NCI-H774 (cell line): ENCODE data around the gene USF2.

ENCODE experiments used
- DNase-seq: peaks from one replicate; lab custom pipeline; 2025; lab: John Stamatoyannopoulos, UW

Gene USF2

DNA sequence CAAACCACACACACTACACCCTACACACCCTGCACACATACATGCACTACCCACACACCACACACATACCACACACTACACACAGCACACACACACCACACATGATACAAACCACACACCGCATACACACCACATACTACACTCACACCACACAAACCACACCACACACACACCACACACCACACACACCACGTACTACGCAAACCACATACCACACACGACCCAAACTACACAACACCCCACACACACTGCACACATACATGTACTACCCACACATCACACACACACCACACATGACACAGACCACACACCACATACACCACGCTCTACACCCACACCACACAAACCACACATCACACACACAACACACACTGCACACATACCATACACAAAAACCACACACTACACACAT lies 29.8 kb downstream of the USF2 start:
- no peak for DNase-seq

DNA sequence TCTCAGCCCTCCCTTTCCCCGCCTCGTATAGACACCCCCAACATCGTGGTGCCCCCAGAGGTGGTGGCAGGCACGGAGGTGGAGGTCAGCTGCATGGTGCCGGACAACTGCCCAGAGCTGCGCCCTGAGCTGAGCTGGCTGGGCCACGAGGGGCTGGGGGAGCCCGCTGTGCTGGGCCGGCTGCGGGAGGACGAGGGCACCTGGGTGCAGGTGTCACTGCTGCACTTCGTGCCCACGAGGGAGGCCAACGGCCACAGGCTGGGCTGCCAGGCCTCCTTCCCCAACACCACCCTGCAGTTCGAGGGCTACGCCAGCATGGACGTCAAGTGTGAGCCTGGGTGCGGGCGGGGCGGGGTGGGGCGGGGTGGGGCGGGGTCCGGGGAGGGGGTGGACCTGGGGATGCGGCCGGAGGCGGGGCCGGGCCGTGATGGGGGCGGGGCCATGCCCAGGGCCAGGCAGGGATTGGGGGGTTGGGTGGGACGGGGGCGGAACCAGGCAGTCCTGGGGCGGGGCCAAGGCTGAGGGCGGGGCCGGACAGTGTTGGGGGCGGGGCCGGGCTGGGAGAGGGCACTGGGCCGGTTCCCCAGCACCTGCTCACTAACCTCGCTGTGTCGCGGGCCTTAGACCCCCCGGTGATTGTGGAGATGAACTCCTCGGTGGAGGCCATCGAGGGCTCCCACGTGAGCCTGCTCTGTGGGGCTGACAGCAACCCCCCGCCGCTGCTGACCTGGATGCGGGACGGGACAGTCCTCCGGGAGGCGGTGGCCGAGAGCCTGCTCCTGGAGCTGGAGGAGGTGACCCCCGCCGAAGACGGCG lies 31.0 kb downstream of the USF2 start:
- DNase-seq, result no peak

DNA sequence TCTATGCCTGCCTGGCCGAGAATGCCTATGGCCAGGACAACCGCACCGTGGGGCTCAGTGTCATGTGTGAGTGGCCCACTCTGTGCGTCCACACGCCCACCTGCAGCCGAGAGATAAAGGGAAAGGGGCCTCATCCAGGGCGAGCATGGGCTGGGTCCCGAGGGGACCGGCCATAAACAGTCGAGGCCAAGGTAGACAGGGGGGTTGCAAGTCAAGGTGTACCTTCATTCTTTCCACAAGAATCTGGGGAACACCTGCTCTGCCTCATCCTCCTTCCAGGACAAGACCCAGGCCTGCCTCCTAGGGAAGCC lies 31.5 kb downstream of the USF2 start:
- no peak for DNase-seq

DNA sequence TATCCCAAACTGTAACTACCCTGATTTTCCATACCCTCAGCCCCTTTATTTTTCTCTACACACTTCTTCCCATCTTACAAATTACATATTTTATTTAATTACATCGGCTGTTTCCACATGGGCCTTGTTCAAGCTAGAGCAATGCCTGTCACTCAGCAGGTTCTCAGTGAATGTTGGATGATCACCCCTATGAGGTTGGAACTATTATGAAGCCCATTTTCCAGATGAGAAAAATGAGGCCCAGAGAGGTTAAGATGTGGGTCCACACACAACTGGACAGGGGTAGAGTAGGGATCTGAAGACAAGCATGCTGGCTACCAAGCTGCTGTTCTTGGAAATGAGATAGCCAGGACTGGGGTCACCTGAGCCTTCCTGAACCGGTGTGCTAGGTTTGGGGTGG lies 33.2 kb downstream of the USF2 start:
- DNase-seq, result no peak

DNA sequence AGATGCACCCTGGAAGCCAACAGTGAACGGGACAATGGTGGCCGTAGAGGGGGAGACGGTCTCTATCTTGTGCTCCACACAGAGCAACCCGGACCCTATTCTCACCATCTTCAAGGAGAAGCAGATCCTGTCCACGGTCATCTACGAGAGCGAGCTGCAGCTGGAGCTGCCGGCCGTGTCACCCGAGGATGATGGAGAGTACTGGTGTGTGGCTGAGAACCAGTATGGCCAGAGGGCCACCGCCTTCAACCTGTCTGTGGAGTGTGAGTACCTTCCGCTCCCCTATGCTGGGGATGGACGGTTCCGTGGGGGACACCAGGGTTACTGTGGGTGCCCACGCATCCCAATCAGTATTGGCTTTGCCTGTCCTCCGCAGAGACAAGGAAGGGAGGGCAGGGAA lies 33.7 kb downstream of the USF2 start:
- no peak for DNase-seq

DNA sequence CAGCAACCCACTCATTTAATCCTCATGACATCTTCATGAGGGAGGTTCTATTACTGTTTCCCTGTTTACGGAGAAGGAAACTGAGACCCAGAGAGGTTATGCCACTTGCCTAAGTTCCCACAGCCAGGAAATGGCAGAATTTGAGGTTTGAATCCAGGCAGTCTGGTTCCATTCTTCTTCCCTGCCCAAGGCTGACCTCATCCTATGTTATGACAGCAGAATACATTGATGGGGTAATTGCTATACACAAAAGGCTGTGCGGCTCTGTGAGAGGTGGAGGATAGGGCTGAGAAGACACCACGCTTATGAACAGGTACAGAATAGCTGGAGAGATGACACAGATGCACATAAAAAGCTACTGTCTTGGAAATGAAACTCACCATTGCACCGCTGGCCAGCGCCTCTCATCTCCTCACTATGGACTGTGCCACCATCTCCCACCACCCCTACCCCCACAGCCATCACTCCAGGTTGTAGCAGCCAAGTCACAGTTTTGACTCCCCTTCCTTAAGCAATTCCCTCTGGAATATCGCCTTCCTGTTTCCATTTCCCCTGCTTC lies 34.7 kb downstream of the USF2 start:
- DNase-seq, result no peak

DNA sequence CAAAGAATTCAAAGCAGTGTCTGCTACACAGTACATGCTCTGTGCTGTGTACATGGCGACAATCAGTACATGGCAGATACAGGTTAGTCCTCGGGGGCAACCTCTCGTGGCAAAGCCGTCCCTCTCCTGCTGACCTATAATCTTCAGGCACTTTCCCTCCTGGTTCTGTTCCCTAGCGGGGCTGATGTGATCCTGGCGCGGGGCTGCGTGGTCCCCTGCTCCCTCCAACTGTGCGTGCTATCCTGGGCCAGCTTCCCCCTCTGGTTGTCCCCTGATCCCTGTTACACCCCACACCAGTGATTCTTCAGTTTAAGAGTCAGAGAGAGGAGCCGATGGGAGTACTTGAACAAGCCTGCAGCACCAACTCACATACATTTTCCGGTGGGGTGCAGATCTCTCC lies 35.3 kb downstream of the USF2 start:
- DNase-seq, result no peak

DNA sequence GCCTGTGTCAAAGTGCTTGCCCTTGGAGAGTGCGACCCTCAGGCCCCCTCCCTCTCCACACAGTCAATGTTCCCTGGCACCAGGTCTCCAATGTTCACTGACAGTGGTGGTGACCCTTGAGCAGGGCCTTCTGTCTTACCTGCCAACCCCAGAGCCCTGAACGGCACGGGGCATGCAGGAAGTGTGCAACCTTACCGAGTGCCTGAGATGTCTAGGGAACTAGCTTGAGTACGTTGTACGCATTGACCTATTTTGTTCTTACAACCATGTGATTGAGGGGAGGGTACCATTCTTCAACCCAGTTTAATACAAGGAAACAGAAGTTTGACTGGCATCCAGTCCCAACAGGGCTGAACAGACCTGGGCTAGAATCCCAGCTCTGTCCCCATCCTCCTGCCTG lies 36.4 kb downstream of the USF2 start:
- no peak for DNase-seq

DNA sequence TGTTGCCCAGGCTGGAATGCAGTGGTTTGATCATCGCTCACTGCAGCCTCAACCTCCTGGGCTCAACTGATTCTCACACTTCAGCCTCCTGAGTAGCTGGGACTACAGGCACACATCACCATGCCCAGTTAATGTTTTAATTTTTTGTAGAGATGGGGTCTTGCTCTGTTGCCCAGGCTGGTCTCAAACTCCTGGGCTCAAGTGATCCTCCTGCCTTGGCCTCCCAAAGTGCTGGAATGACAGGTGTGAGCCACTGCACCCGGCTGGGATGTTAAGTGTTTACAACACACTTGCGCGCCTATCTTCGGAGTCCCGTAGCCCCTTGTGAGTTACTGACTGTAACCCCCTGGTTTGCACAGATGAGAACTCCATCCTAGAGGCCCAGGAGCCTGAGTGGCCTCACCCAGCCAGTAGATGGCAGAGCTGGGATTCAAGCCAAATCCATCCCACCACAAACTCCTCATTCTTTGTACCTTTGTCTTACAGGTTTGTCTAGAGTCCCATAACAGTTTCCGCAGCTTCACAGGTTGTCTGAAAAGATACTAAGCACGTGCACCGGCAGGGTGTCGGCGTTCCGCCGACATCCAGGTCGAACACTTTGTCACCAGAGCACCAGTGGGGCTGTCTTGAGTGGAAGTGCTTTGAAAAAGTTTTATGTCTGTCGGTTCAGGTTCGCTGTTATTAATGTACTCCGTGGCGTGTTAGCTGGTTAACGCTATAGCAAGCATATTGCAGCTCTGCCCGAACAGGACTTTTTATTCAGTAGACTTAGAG lies 37.9 kb downstream of the USF2 start:
- DNase-seq, result no peak

DNA sequence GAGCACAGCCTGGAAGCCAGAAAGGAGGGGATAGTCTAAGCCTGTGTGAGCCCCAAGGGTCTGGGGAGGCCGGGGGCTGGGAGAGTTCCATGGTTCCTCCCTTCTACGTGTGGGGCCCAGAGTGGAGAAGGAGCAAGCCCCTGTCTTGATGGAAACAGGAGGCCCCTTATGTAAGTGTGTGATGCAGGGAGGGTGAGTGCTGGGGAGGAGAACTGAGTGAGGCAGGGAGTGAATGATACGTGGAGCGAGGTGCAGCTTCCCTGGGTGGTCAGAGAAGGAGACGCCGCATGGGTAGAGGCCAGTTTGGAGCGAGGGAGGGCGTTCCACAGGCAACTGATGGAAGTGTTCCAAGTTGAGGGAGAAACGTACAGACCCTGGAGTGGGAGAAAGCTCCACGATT lies 39.2 kb downstream of the USF2 start:
- DNase-seq, result no peak

DNA sequence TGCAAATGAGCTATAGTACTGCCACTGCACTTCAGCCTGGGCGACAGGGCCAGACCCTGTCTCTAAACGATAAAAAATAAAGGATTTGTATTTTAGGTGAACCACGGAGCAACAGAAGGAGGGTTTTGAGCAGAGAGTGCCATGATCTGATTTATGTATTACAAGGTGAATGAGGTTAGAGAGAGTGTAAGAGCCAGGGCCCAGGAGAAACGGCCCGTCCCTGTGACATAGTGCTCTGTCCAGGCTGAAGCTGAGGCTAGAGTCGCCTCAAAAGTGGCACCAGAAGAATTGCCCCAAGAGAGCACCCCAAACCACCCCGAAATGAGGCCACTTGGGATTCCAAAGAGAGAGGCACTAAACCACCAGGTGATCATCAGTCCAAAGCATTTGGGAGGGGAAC lies 40.1 kb downstream of the USF2 start:
- DNase-seq, result no peak

DNA sequence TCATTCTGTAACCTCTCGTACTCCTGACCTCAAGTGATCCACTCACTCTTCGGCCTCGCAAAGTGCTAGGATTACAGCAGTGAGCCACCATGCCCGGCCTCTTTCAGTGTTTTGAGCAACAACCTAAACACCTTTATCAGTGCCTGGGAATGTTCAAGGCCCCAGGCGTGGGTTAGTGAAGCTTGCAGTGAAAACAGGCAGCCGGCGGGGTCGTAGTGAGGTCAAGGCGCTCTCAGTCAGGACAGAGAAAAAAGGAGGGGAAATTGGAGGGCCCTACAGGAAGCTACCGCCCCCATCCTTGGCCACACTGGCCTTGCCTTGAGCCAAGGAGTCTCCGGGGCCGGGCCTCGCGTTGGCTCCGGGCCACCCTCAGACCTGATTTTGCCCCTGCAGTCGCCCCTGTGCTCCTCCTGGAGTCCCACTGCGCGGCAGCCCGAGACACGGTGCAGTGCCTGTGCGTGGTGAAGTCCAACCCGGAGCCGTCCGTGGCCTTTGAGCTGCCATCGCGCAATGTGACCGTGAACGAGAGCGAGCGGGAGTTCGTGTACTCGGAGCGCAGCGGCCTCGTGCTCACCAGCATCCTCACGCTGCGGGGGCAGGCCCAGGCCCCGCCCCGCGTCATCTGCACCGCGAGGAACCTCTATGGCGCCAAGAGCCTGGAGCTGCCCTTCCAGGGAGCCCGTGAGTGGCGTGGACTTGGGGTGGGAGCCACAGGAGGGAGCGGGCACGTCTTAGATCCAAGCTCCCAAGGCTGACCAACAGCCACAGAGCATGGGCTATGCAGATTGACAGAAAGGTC lies 40.9 kb downstream of the USF2 start:
- no peak for DNase-seq

DNA sequence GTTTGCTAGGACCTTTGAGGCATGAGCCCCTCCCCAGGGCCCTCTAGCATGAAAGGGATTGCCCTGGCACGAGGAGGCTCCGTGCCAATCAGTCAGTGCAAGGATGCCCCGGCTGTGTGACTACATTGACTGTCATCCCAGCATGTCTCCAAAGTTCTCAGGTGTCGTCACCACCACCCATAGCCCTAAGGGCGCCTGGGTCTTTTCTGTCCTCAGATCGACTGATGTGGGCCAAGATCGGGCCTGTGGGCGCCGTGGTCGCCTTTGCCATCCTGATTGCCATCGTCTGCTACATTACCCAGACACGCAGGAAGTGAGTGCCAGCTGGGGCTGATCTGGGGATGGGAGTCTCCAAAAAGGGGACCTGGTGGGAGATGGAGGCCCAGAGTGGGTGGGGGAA lies 41.6 kb downstream of the USF2 start:
- no peak for DNase-seq

DNA sequence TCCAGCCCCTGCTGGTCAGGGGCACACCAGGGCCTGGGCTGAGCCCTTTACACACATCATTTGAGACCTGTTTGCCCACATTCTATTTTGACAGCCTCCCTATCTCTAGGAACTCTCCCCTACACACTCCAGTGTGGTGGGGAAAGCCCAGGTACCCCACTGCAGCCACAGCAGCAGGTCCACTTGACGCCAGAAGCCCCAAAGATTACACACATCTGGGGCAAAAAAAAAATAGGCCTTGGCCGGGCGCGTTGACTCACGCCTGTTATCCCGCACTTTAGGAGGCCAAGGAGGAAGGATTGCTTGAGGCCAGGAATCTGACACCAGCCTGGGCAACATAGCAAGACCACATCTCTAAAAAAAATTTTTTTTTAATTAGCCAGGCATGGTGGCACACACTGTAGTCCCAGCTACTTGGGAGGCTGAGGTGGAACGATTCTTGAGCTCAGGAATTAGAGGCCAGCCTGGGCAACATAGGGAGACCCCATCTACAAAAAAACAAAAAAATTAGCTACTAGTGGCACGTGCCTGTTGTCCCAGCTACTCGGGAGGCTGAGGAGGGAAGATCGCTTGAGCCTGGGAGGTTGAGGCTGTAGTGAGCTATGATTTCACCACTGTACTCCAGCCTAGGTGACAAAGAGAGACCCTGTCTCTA lies 42.2 kb downstream of the USF2 start:
- no peak for DNase-seq

DNA sequence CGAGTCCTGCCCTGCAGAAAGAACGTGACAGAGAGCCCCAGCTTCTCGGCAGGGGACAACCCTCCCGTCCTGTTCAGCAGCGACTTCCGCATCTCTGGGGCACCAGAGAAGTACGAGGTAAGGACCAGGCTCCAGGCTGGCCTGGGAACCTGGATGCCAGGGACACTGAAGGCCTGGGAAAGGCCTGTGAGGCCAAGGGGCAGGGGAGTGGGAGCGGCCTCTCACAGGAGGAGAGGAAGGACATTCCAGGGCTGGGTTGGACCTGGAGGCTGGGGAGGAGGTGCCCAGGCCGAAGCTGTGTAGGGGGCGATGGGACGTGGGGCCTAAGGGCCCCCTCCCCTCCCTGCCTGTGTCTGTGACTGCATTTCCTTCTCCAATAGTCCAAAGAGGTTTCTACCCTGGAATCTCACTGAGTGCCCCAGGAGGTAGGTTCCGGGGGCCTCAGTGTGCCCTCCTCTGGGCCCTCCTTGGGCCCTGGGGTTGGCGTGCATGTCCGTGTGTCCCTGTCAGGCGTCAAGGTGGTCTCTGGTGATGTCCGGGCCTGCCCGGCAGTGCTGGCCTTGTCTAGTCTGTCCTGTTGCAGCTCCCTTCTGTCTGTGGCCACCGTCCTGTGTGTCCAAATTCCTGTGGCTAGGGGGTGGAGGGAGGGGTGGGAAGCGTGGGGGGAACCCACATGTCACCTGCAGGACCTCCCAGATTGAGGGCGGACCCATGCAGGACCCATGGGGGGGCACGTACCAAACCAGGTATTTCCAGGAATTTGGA lies 43.3 kb downstream of the USF2 start:
- DNase-seq, result no peak

DNA sequence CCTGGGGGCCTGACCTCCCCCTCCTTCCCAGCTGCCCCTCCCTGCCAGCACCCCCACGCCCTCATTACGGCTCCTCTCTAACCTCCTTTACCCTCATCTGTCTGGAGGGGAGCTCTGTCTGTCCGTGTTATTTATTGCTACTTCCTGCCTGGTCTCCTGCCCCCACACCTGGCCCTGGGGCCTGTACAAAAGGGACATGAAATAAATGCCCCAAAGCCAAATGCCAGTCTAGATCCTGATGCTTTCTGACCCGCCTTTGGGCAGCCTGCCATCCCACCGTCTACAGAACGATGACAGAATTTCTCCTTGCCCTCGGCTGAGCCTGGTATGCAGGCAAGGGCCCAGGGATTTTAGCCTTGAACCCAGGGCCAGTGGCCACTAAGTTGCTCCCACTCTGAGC lies 44.8 kb downstream of the USF2 start:
- DNase-seq, result no peak

DNA sequence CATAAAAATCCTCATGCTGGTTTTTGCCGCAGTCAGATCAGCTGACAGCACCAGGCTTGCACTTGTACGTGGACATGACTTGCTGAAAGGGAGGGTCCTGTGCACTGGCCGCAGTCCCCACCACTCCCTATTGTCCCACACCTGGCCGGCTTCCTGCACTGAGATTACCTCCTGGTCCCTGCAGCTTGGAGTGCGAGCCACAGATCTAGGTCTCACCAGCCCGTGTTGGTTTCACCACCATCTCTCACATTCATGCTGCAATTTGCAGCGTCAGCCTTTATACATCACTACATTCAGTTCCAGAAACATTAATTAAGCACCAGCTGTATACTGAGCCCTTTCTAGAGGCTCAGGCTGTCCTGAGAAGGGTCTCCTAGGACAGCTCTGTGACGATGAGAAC lies 45.3 kb downstream of the USF2 start:
- no peak for DNase-seq

DNA sequence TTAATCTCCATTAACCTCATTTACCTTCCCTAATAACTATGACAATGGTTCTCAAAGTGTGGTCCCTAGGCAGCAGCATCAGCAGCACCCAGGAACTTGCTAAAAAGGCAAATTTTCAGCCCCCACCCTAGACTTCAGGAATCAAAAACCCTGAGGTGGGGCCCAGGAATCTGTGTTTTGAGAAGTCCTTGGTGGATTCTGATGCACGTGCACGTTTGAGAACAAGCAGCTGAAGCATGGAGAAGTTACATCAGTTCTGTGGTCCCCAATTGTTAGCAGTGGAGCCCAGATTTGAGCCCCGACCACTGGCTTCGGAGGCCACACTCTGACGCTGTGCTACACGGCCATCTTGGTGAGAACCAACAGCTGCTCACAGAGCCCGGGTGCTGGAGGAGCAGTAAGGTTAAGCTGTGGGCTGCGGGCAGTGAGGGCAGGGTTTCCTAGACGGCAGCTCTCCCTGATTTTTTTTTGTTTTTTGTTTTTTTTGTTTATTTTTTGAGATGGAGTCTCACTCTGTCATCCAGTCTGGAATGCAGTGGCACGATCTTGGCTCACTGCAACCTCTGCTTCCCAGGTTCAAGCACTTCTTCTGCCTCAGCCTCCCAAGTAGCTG lies 46.2 kb downstream of the USF2 start:
- DNase-seq, result no peak

DNA sequence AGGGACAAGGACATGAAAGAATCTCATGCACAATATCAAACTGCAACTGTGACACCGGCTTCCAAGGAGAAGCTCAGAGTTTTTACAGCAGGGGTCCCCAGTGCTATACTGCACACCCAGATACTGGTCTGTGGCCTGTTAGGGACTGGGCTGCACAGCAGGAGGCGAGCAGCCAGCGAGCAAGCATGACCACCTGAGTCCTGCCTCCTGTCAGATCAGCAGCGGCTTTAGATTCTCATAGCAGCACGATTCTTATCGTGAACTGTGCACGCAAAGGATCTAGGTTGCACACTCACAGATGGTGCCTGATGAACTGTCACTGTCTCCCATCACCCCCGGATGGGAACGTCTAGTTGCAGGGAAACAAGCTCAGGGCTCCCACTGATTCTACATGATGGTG lies 47.1 kb downstream of the USF2 start:
- no peak for DNase-seq

DNA sequence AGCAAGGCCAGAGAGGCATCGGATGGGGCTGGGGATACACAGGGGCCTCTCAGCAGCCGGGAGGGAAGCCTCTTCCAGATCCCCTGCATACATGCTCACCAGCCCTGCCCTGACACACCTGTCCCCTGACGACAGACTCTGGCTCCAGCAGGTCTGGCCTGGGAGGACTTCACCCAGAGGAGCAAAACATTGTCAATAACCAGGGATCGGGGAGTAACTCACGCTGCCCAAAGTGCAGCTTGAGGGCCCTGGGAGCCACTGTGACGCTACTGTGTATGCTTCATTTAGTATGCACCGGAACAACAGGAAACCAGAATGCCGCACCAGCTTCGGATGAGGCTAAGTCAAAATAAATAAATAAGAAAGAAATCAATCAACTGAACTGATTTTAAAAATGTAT lies 47.8 kb downstream of the USF2 start:
- no peak for DNase-seq

DNA sequence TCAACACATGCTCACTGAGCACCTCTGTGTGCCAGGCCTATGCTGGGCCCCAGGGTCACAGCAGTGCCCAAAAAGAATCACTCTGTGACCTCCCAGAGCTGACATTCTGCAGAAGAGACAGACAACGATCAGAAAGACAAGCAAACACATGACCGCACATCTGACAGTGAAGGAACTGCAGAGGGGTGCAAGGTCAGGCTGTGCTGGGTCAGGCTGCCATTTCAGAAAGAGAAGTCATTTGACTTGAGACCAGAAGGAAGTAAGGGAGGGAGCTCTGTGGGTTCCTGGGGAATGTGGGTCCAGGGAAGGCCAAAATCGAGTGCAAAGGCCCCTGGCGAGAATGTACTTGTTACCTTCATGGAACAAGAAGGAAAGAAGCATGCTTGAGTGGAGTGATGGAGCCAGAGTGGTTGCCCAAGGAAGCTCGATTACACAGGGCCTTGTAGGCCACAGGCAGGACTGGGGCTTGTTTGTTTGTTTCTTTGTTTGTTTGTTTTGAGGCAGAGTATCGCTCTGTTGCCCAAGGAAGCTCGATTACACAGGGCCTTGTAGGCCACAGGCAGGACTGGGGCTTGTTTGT lies 48.8 kb downstream of the USF2 start:
- no peak for DNase-seq
